ENCODE results near the gene EPC1.

- TF ChIP-seq CTCF (optimal IDR thresholded peaks at IDR 0.05 in 1 of 3, IDR thresholded peaks at IDR 0.05 in 1 of 3, conservative IDR thresholded peaks at IDR 0.05 in 1 of 3; ENCODE audit: extremely low read depth in 1 of 3, insufficient read depth in 2 of 3, low read length in 3 of 3) (no peak), EZH2 (IDR thresholded peaks at IDR 0.05; ENCODE audit: low read length) (no peak)
Measured at GRCh38 chr10:32390193-32390592, 43.2 kb upstream of the EPC1 start.
